ENCODE data around the gene USP33.
"Not testable (repeated sequence)": the region's sequence is repeated elsewhere in the genome, so short reads cannot be mapped to it uniquely, and the experiment has no call there.

USP33 gene

GRCh38 chr1:77649127-77649526 lies 110.5 kb downstream of the USP33 start:
- no peak overlapping the region for H3K4me3 ChIP-seq (ENCODE audit: low read depth, low read length)
- H3K27ac ChIP-seq, result no peak overlapping the region
- peaks cover 5% of the 10 kb centered on the region for H3K9me3 ChIP-seq (ENCODE audit: severe bottlenecking)
- H3K36me3 ChIP-seq, result peaks cover 19% of the 10 kb centered on the region
- no peak for DNase-seq
- no peak for TF ChIP-seq CTCF (IDR thresholded peaks at IDR 0.05; ENCODE audit: low read depth, low read length)
- H3K27me3 ChIP-seq (ENCODE audit: insufficient read depth, low read depth, severe bottlenecking), result no peaks in the 10 kb centered on the region

GRCh38 chr1:77646224-77646623 lies 113.4 kb downstream of the USP33 start:
- DNase-seq; H3K9me3 ChIP-seq (ENCODE audit: severe bottlenecking); H3K27me3 ChIP-seq (ENCODE audit: insufficient read depth, low read depth, severe bottlenecking); H3K4me3 ChIP-seq (ENCODE audit: low read depth, low read length); H3K27ac ChIP-seq: not testable (repeated sequence)
- H3K36me3 ChIP-seq, result peaks cover 16% of the 10 kb centered on the region
